ENCODE data around the gene IQSEC2. TPM values are rescaled to one million over a fixed set of nuclear protein-coding genes. Genes with fewer than 3 reads are reported as not detected.

The IQSEC2 gene
- total RNA-seq, 1 donor from 2014 or later: 18.1 TPM

GRCh38 chrX:53260836-53261235, 20.5 kb downstream of the IQSEC2 start:
- Mint-ChIP-seq H3K27ac (no peak overlapping the region), H3K9me3 (ENCODE audit: low read depth) (peaks cover 34% of the 10 kb centered on the region), H3K36me3 (ENCODE audit: insufficient read depth) (no peaks in the 10 kb centered on the region), H3K4me1 (ENCODE audit: low read depth) (peaks cover 8% of the 10 kb centered on the region), H3K4me3 (ENCODE audit: low read depth) (no peak overlapping the region), H3K27me3 (no peaks in the 10 kb centered on the region)
- DNase-seq (ENCODE audit: low spot score, unreplicated experiment): no peak
- TF ChIP-seq CTCF (IDR thresholded peaks at IDR 0.05; ENCODE audit: unreplicated experiment): no peak

GRCh38 chrX:53257670-53258423, 23.5 kb downstream of the IQSEC2 start:
- DNase-seq (ENCODE audit: low spot score, unreplicated experiment): no peak
- Mint-ChIP-seq H3K27ac (no peak overlapping the region), H3K4me3 (ENCODE audit: low read depth) (no peak overlapping the region), H3K4me1 (ENCODE audit: low read depth) (no peaks in the 10 kb centered on the region), H3K36me3 (ENCODE audit: insufficient read depth) (peaks cover 1% of the 10 kb centered on the region), H3K27me3 (no peaks in the 10 kb centered on the region), H3K9me3 (ENCODE audit: low read depth) (peaks cover 25% of the 10 kb centered on the region)
- no peak for TF ChIP-seq CTCF (IDR thresholded peaks at IDR 0.05; ENCODE audit: unreplicated experiment)

GRCh38 chrX:53257166-53257565, 24.2 kb downstream of the IQSEC2 start:
- TF ChIP-seq CTCF (IDR thresholded peaks at IDR 0.05; ENCODE audit: unreplicated experiment): no peak
- no peak overlapping the region for H3K4me3 Mint-ChIP-seq (ENCODE audit: low read depth)
- H3K9me3 Mint-ChIP-seq (ENCODE audit: low read depth): peaks cover 26% of the 10 kb centered on the region
- H3K36me3 Mint-ChIP-seq (ENCODE audit: insufficient read depth): peaks cover 3% of the 10 kb centered on the region
- H3K4me1 Mint-ChIP-seq (ENCODE audit: low read depth): no peaks in the 10 kb centered on the region
- H3K27ac Mint-ChIP-seq: no peak overlapping the region
- DNase-seq (ENCODE audit: low spot score, unreplicated experiment): no peak
- H3K27me3 Mint-ChIP-seq: no peaks in the 10 kb centered on the region

- H3K27me3 Mint-ChIP-seq: no peaks in the 10 kb centered on the region
- H3K27ac Mint-ChIP-seq: no peak overlapping the region
- no peak for DNase-seq (ENCODE audit: low spot score, unreplicated experiment)
- peaks cover 20% of the 10 kb centered on the region for H3K9me3 Mint-ChIP-seq (ENCODE audit: low read depth)
- no peak for TF ChIP-seq CTCF (IDR thresholded peaks at IDR 0.05; ENCODE audit: unreplicated experiment)
- peaks cover 3% of the 10 kb centered on the region for H3K36me3 Mint-ChIP-seq (ENCODE audit: insufficient read depth)
- H3K4me3 Mint-ChIP-seq (ENCODE audit: low read depth): no peak overlapping the region
- H3K4me1 Mint-ChIP-seq (ENCODE audit: low read depth): no peaks in the 10 kb centered on the region
These were observed 24.8 kb downstream of the IQSEC2 start for GRCh38 chrX:53256446-53257041.

GRCh38 chrX:53255738-53256191, 25.6 kb downstream of the IQSEC2 start:
- Mint-ChIP-seq H3K36me3 (ENCODE audit: insufficient read depth) (peaks cover 3% of the 10 kb centered on the region), H3K4me1 (ENCODE audit: low read depth) (no peaks in the 10 kb centered on the region), H3K27ac (no peak overlapping the region), H3K9me3 (ENCODE audit: low read depth) (peaks cover 17% of the 10 kb centered on the region), H3K27me3 (no peaks in the 10 kb centered on the region), H3K4me3 (ENCODE audit: low read depth) (no peak overlapping the region)
- TF ChIP-seq CTCF (IDR thresholded peaks at IDR 0.05; ENCODE audit: unreplicated experiment): no peak
- DNase-seq (ENCODE audit: low spot score, unreplicated experiment): no peak
